ENCODE results near the gene ADAMTS7. TPM values are rescaled to one million over a fixed set of nuclear protein-coding genes. Genes with fewer than 3 reads are reported as not detected.

ADAMTS7 gene
- total RNA-seq, 1 donor from 2014 or later = 0.39 TPM

Other genes starting within 250 kb of the ADAMTS7 start
- gene CHRNA5, start 245.9 kb downstream of the ADAMTS7 start, total RNA-seq = 6.4 and 10.3 TPM in 2 replicates
- not detected in 2 replicates for gene CHRNA3, start 190.5 kb downstream of the ADAMTS7 start, total RNA-seq
- gene CHRNB4, start 170.3 kb downstream of the ADAMTS7 start, total RNA-seq = not detected in 2 replicates
- 270 and 271 TPM in 2 replicates for gene MORF4L1, start 61.4 kb upstream of the ADAMTS7 start, total RNA-seq
- gene CTSH, start 133.6 kb upstream of the ADAMTS7 start, total RNA-seq = 50.9 and 57.3 TPM in 2 replicates

Data from activated T-helper 1 cell treated with anti-CD3 and anti-CD28 coated beads, Interleukin-12 subunit alpha, Interleukin-12 subunit beta, Interleukin-2, Interleukin-4 antibody, amounts not matched to agents 30 ng/mL and 10 ng/mL and 1 ng/mL, durations not matched to agents 14 hours and 24 hours and 36 hours (primary cell).